Tongue (tissue), 2 donors: ENCODE measurements around the gene RAB8B. TPM values are rescaled to one million over a fixed set of nuclear protein-coding genes. Genes with fewer than 3 reads are reported as not detected.
"Not testable (repeated sequence)": the region's sequence is repeated elsewhere in the genome, so short reads cannot be mapped to it uniquely, and the experiment has no call there.

Experiments
- DNase-seq: peaks from one replicate; pipeline ENCODE4 v3.0.0-alpha.2; 2015
- total RNA-seq: library from RNA; depleted of rRNA; stranded (reverse); fragments of >200 nt; gene quantifications from one replicate; pipeline ENCODE4 v1.2.3, GENCODE V29; 2014

Gene RAB8B
- total RNA-seq, 1 donor from 2014 or later, result 31.3 TPM

- DNase-seq, result no peak
Observed at GRCh38 chr15:63210151-63211091, 21.0 kb downstream of the RAB8B start.

GRCh38 chr15:63211092-63211490 lies 21.7 kb downstream of the RAB8B start:
- DNase-seq, result no peak

GRCh38 chr15:63211549-63211948 lies 22.1 kb downstream of the RAB8B start:
- no peak for DNase-seq

- DNase-seq, result peak; percentile 75
Observed at GRCh38 chr15:63212050-63213004, 22.9 kb downstream of the RAB8B start.

GRCh38 chr15:63218100-63218808 lies 28.8 kb downstream of the RAB8B start:
- DNase-seq, result no peak

- DNase-seq, result no peak
Observed at GRCh38 chr15:63219196-63219710, 29.8 kb downstream of the RAB8B start.

GRCh38 chr15:63221346-63221745 lies 31.9 kb downstream of the RAB8B start:
- DNase-seq, result no peak

- no peak for DNase-seq
Observed at GRCh38 chr15:63223463-63223862, 34.1 kb downstream of the RAB8B start.

GRCh38 chr15:63225381-63225780 lies 36.0 kb downstream of the RAB8B start:
- DNase-seq, result no peak

GRCh38 chr15:63226155-63226883 lies 36.9 kb downstream of the RAB8B start:
- DNase-seq, result no peak

- no peak for DNase-seq
Observed at GRCh38 chr15:63226966-63227401, 37.6 kb downstream of the RAB8B start.

GRCh38 chr15:63227689-63228088 lies 38.3 kb downstream of the RAB8B start:
- no peak for DNase-seq

GRCh38 chr15:63231206-63231605 lies 41.8 kb downstream of the RAB8B start:
- no peak for DNase-seq

- DNase-seq, result no peak
Observed at GRCh38 chr15:63231706-63232105, 42.3 kb downstream of the RAB8B start.

GRCh38 chr15:63232405-63232804 lies 43.0 kb downstream of the RAB8B start:
- no peak for DNase-seq

- no peak for DNase-seq
Observed at GRCh38 chr15:63232943-63233342, 43.5 kb downstream of the RAB8B start.

- no peak for DNase-seq
Observed at GRCh38 chr15:63233667-63234423, 44.4 kb downstream of the RAB8B start.

- peak; percentile 60 for DNase-seq
Observed at GRCh38 chr15:63234451-63234870, 45.1 kb downstream of the RAB8B start.

- DNase-seq, result no peak
Observed at GRCh38 chr15:63236272-63236671, 46.9 kb downstream of the RAB8B start.

- DNase-seq, result not testable (repeated sequence)
Observed at GRCh38 chr15:63237086-63237485, 47.7 kb downstream of the RAB8B start.
